Neural cell (in vitro differentiated cells): Measurements from ENCODE around the gene DCAF7. TPM values are rescaled to one million over a fixed set of nuclear protein-coding genes. Genes with fewer than 3 reads are reported as not detected.

Source experiments
- H2AFZ ChIP-seq: fragments of 200-600, 300-800 bp; sonication (generic), shearing (Covaris generic); 2 replicates; pipeline ENCODE4 v1.6.0; 2014; ENCODE audit warnings: low read depth, mild to moderate bottlenecking, antibody characterized with exemption, low read length, moderate library complexity
- H3F3A ChIP-seq: fragments of 200-600 bp; shearing (Covaris generic); 2 replicates; pipeline ENCODE4 v1.6.1; 2016; ENCODE audit warnings: mild to moderate bottlenecking, moderate library complexity, mixed read lengths, antibody characterized with exemption, low read length; ENCODE audit not compliant: insufficient read depth, poor library complexity, severe bottlenecking
- H3K27ac ChIP-seq: fragments of 200-600, 300-800 bp; sonication (generic), shearing (Covaris generic); 2 replicates; pipeline ENCODE4 v1.5.1; 2014; ENCODE audit warnings: mild to moderate bottlenecking, low read length, moderate library complexity
- H3K27me3 ChIP-seq: fragments of 300-800, 200-600 bp; sonication (generic), shearing (Covaris generic); 2 replicates; pipeline ENCODE4 v1.6.0; 2014; ENCODE audit warnings: mild to moderate bottlenecking, low read depth, low read length, moderate library complexity; ENCODE audit not compliant: insufficient read depth
- H3K36me3 ChIP-seq: fragments of 300-800, 200-600 bp; sonication (generic), shearing (Covaris generic); 2 replicates; pipeline ENCODE4 v1.5.1; 2014; ENCODE audit warnings: mild to moderate bottlenecking, antibody characterized with exemption, low read length, moderate library complexity; ENCODE audit not compliant: insufficient read depth
- H3K4me2 ChIP-seq: fragments of 300-800, 200-600 bp; sonication (generic), shearing (Covaris generic); 2 replicates; pipeline ENCODE4 v1.6.0; 2014; ENCODE audit warnings: mild to moderate bottlenecking, low read length
- H3K4me3 ChIP-seq: fragments of 300-800, 200-600 bp; sonication (generic), shearing (Covaris generic); 2 replicates; pipeline ENCODE4 v1.5.1; 2014; ENCODE audit warnings: mild to moderate bottlenecking, low read length, moderate library complexity
- H3K79me2 ChIP-seq: fragments of 200-600 bp; shearing (Covaris generic); replicated peaks from 2 replicates; pipeline ENCODE4 v1.6.0; 2014; ENCODE audit warnings: mild to moderate bottlenecking, low read length, moderate library complexity; ENCODE audit not compliant: insufficient read depth
- H3K9ac ChIP-seq: fragments of 300-800, 200-600 bp; sonication (generic), shearing (Covaris generic); 2 replicates; pipeline ENCODE4 v1.6.1; 2016; ENCODE audit warnings: mild to moderate bottlenecking, low read length, mixed read lengths
- H3K9me2 ChIP-seq: fragments of 200-600 bp; shearing (Covaris generic); 2 replicates; pipeline ENCODE4 v1.6.1; 2016; ENCODE audit warnings: mild to moderate bottlenecking, low read length, mixed read lengths; ENCODE audit not compliant: insufficient read depth
- H3K9me3 ChIP-seq: fragments of 200-600, 300-800 bp; sonication (generic), shearing (Covaris generic); 2 replicates; pipeline ENCODE4 v1.6.1; 2016; ENCODE audit warnings: mild to moderate bottlenecking, mixed run types, low read length, moderate library complexity, mixed read lengths
- H4K20me1 ChIP-seq: fragments of 200-600 bp; shearing (Covaris generic); 2 replicates; pipeline ENCODE4 v1.6.1; 2016; ENCODE audit warnings: mild to moderate bottlenecking, mixed run types; ENCODE audit not compliant: insufficient read depth
- EP300 ChIP-seq: fragments of 450-650 bp; conservative IDR thresholded peaks from 2 replicates; pipeline ENCODE4 v1.6.1; 2014; ENCODE audit warnings: antibody characterized with exemption, mild to moderate bottlenecking, moderate library complexity; ENCODE audit not compliant: poor library complexity, severe bottlenecking
- EZH2 ChIP-seq: fragments of 200-600, 300-800 bp; shearing (Covaris generic), sonication (generic); IDR thresholded peaks from 2 replicates; pipeline ENCODE4 v1.6.1; 2014; ENCODE audit warnings: antibody characterized with exemption, low read length, borderline replicate concordance, mild to moderate bottlenecking; ENCODE audit not compliant: insufficient read depth, poor library complexity, severe bottlenecking
- MXI1 ChIP-seq: fragments of 450-650 bp; conservative IDR thresholded peaks from 2 replicates; pipeline ENCODE4 v1.6.1; 2014; ENCODE audit warnings: antibody characterized with exemption, mild to moderate bottlenecking; ENCODE audit not compliant: poor library complexity, severe bottlenecking
- POLR2AphosphoS5 ChIP-seq: IDR thresholded peaks from 2 replicates; pipeline ENCODE4 v1.6.1; 2012
- RAD21 ChIP-seq: fragments of 450-650 bp; conservative IDR thresholded peaks from 2 replicates; pipeline ENCODE4 v1.6.1; 2014; ENCODE audit warnings: antibody characterized with exemption, mild to moderate bottlenecking, moderate library complexity
- SMC3 ChIP-seq: fragments of 450-650 bp; conservative IDR thresholded peaks from 2 replicates; pipeline ENCODE4 v1.6.1; 2014; ENCODE audit warnings: antibody characterized with exemption, mild to moderate bottlenecking, moderate library complexity; ENCODE audit not compliant: poor library complexity
- TAF1 ChIP-seq: IDR thresholded peaks from 2 replicates; pipeline ENCODE4 v1.6.1; 2012; ENCODE audit warnings: low read depth
- polyA plus RNA-seq: library from polyadenylated mRNA; depleted of rRNA; stranded (reverse); fragments of >200 nt; gene quantifications from 2 replicates; pipeline ENCODE4 v1.2.3, GENCODE V29; 2014
- TF ChIP-seq, protein P1 (sequence below): IDR thresholded peaks from 2 replicates; pipeline ENCODE4 v1.6.1; 2012; ENCODE audit warnings: borderline replicate concordance
- TF ChIP-seq, protein P2 (sequence below): fragments of 450-650 bp; IDR thresholded peaks from 2 replicates; pipeline ENCODE4 v1.5.1; 2014; ENCODE audit warnings: antibody characterized with exemption, mild to moderate bottlenecking, moderate library complexity; ENCODE audit not compliant: poor library complexity, severe bottlenecking

DCAF7 gene
- polyA plus RNA-seq, 1 donor from 2014 or later, result 35.3 TPM

DNA sequence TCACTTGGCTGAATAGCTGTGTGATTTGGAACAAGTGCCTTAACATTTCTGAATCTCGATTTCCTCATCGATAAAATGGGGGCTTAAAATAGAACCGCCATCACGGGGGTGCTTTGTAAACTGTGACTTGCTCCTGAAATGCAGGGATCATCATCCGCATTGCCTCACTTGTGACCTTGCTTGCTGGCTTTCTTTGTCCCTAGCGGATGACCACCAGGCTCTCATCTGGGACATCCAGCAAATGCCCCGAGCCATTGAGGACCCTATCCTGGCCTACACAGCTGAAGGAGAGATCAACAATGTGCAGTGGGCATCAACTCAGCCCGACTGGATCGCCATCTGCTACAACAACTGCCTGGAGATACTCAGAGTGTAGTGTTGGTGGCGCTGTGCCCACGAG lies 38.5 kb downstream of the DCAF7 start:
- Histone ChIP-seq H3K36me3 (peaks cover 10% of the 10 kb centered on the region), H3K79me2 (no peaks in the 10 kb centered on the region), H3F3A (no peaks in the 10 kb centered on the region), H2AFZ (no peak overlapping the region), H3K27me3 (no peaks in the 10 kb centered on the region), H3K27ac (no peak overlapping the region), H4K20me1 (no peaks in the 10 kb centered on the region), H3K9me3 (no peaks in the 10 kb centered on the region), H3K9ac (no peak overlapping the region), H3K9me2 (no peaks in the 10 kb centered on the region), H3K4me2 (no peak overlapping the region), H3K4me3 (no peak overlapping the region)
- TF ChIP-seq TAF1 (no peak), SMC3 (no peak), POLR2AphosphoS5 (no peak), EP300 (no peak), MXI1 (no peak), RAD21 (no peak), EZH2 (no peak)
- TF ChIP-seq, protein P1, sequence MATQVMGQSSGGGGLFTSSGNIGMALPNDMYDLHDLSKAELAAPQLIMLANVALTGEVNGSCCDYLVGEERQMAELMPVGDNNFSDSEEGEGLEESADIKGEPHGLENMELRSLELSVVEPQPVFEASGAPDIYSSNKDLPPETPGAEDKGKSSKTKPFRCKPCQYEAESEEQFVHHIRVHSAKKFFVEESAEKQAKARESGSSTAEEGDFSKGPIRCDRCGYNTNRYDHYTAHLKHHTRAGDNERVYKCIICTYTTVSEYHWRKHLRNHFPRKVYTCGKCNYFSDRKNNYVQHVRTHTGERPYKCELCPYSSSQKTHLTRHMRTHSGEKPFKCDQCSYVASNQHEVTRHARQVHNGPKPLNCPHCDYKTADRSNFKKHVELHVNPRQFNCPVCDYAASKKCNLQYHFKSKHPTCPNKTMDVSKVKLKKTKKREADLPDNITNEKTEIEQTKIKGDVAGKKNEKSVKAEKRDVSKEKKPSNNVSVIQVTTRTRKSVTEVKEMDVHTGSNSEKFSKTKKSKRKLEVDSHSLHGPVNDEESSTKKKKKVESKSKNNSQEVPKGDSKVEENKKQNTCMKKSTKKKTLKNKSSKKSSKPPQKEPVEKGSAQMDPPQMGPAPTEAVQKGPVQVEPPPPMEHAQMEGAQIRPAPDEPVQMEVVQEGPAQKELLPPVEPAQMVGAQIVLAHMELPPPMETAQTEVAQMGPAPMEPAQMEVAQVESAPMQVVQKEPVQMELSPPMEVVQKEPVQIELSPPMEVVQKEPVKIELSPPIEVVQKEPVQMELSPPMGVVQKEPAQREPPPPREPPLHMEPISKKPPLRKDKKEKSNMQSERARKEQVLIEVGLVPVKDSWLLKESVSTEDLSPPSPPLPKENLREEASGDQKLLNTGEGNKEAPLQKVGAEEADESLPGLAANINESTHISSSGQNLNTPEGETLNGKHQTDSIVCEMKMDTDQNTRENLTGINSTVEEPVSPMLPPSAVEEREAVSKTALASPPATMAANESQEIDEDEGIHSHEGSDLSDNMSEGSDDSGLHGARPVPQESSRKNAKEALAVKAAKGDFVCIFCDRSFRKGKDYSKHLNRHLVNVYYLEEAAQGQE, result no peak
- TF ChIP-seq, protein P2, sequence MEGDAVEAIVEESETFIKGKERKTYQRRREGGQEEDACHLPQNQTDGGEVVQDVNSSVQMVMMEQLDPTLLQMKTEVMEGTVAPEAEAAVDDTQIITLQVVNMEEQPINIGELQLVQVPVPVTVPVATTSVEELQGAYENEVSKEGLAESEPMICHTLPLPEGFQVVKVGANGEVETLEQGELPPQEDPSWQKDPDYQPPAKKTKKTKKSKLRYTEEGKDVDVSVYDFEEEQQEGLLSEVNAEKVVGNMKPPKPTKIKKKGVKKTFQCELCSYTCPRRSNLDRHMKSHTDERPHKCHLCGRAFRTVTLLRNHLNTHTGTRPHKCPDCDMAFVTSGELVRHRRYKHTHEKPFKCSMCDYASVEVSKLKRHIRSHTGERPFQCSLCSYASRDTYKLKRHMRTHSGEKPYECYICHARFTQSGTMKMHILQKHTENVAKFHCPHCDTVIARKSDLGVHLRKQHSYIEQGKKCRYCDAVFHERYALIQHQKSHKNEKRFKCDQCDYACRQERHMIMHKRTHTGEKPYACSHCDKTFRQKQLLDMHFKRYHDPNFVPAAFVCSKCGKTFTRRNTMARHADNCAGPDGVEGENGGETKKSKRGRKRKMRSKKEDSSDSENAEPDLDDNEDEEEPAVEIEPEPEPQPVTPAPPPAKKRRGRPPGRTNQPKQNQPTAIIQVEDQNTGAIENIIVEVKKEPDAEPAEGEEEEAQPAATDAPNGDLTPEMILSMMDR, result no peak

DNA sequence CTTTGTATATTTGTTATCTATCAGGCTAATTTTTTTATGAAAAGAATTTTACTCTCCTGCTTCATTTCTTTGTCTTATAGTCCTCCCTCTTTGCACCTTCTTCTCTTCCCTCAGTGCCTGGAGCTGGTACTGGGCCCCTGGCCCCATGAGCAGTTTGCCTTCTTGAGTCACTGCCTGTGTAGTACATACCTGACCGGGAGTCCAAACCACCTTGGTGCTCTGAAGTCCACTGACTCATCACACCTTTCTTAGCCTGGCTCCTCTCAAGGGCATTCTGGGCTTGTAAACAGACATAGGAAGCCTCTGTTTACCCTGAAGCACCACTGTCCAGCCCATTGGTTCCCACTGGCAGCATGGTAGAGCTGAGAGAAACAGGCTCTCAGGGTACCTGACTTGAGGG lies 39.4 kb downstream of the DCAF7 start:
- TF ChIP-seq EZH2 (no peak), SMC3 (no peak), MXI1 (no peak), EP300 (no peak), POLR2AphosphoS5 (no peak), RAD21 (no peak), TAF1 (no peak)
- TF ChIP-seq, protein P1, result no peak
- TF ChIP-seq, protein P2, result no peak

More for the DNA sequence above, 39.4 kb downstream of the DCAF7 start:
- no peak overlapping the region for H3K4me3 ChIP-seq
- H3K9me3 ChIP-seq, result no peaks in the 10 kb centered on the region
- H3K79me2 ChIP-seq, result no peaks in the 10 kb centered on the region
- H3K36me3 ChIP-seq, result peaks cover 10% of the 10 kb centered on the region
- H3K27me3 ChIP-seq, result no peaks in the 10 kb centered on the region
- H3K9me2 ChIP-seq, result no peaks in the 10 kb centered on the region
- H3F3A ChIP-seq, result no peaks in the 10 kb centered on the region
- no peak overlapping the region for H3K4me2 ChIP-seq
- H3K9ac ChIP-seq, result no peak overlapping the region
- H2AFZ ChIP-seq, result no peak overlapping the region
- H3K27ac ChIP-seq, result no peak overlapping the region
- H4K20me1 ChIP-seq, result no peaks in the 10 kb centered on the region
